Testis (tissue), 2 donors: ENCODE measurements around the gene KDELR3.

Source experiments
- POLR2A ChIP-seq: fragments of 450-650 bp; IDR thresholded peaks from one replicate; pipeline ENCODE4 v1.6.1; 2017; ENCODE audit warnings: antibody characterized with exemption, mild to moderate bottlenecking, moderate library complexity
- TF ChIP-seq, protein P1 (sequence below), 3 experiments: fragments of 450-650 bp in 2 of 3; fragments of 200-600 bp in 1 of 3; sonication (generic) in 1 of 3; IDR thresholded peaks; one replicate each; pipeline ENCODE4 v1.5.1; 2016 to 2019; ENCODE audit warnings: antibody characterized with exemption in 3 of 3, mild to moderate bottlenecking in 2 of 3, moderate library complexity in 1 of 3

DNA sequence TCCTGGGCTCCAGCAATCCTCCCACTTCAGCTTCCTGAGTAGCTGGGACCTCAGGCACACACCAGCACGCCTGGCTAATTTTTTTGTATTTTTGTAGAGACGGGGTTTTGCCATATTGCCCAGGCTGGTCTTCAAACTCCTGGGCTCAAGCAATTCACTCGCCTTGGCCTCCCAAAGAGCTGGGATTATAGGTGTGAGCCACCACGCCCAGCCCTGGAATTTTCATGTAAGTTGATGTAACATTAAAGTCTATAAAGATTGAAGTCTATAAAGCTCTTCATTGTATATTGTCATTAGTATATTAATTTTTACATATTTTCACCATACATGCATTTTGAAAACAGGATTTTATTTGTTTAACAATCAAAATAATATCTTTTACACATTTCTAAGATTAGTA is 50.7 kb downstream of the KDELR3 start:
- TF ChIP-seq POLR2A, result no peak
- TF ChIP-seq, protein P1, sequence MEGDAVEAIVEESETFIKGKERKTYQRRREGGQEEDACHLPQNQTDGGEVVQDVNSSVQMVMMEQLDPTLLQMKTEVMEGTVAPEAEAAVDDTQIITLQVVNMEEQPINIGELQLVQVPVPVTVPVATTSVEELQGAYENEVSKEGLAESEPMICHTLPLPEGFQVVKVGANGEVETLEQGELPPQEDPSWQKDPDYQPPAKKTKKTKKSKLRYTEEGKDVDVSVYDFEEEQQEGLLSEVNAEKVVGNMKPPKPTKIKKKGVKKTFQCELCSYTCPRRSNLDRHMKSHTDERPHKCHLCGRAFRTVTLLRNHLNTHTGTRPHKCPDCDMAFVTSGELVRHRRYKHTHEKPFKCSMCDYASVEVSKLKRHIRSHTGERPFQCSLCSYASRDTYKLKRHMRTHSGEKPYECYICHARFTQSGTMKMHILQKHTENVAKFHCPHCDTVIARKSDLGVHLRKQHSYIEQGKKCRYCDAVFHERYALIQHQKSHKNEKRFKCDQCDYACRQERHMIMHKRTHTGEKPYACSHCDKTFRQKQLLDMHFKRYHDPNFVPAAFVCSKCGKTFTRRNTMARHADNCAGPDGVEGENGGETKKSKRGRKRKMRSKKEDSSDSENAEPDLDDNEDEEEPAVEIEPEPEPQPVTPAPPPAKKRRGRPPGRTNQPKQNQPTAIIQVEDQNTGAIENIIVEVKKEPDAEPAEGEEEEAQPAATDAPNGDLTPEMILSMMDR (IDR thresholded peaks at IDR 0.05), result no peak
